WTC11 (cell line): Measurements from ENCODE around the gene SLC25A11. TPM values are rescaled to one million over a fixed set of nuclear protein-coding genes. Genes with fewer than 3 reads are reported as not detected.

Experiments used
- ATAC-seq: fragments of 200-7000 bp; cut with Tn5 transposase; 2 replicates; pipeline ENCODE4 v1.10.0; 2021; ENCODE audit warnings: mild to moderate bottlenecking, moderate library complexity
- CTCF ChIA-PET: fragments of 300-600 bp; sonication (Branson Sonifier 250); formaldehyde crosslinking; loops from one replicate; lab custom pipeline; 2021; ENCODE audit warnings: antibody characterized with exemption; lab: Charles Lee
- POLR2A ChIA-PET: fragments of 350-600 bp; sonication (Branson Sonifier 250); formaldehyde crosslinking; loops from one replicate; lab custom pipeline; 2021; ENCODE audit warnings: antibody characterized with exemption; lab: Charles Lee
- DNase-seq: peaks from one replicate; pipeline ENCODE4 v3.0.0; 2021; ENCODE audit warnings: low spot score
- H3K27ac Mint-ChIP-seq: 2 replicates; pipeline ENCODE4 v1.8.0; 2021; ENCODE audit warnings: mixed read lengths
- H3K27me3 Mint-ChIP-seq: 2 replicates; pipeline ENCODE4 v1.8.0; 2021; ENCODE audit warnings: low read depth, mild to moderate bottlenecking, moderate library complexity, mixed read lengths
- H3K36me3 Mint-ChIP-seq: 2 replicates; pipeline ENCODE4 v1.8.0; 2021; ENCODE audit warnings: mixed read lengths
- H3K4me1 Mint-ChIP-seq: 2 replicates; pipeline ENCODE4 v1.8.0; 2022; ENCODE audit warnings: mixed read lengths
- H3K4me3 Mint-ChIP-seq: 2 replicates; pipeline ENCODE4 v1.8.0; 2021; ENCODE audit warnings: mild to moderate bottlenecking, moderate library complexity, mixed read lengths
- H3K9me3 Mint-ChIP-seq: 2 replicates; pipeline ENCODE4 v1.8.0; 2021; ENCODE audit warnings: mixed read lengths
- ATF2 ChIP-seq: sonication (generic); formaldehyde crosslinking; IDR thresholded peaks from 2 replicates; pipeline ENCODE4 v1.8.1; 2022; ENCODE audit warnings: low read depth, missing genetic modification reagents, borderline replicate concordance
- CREB1 ChIP-seq: sonication (generic); formaldehyde crosslinking; IDR thresholded peaks from 2 replicates; pipeline ENCODE4 v1.8.0; 2023; ENCODE audit warnings: mild to moderate bottlenecking, missing genetic modification reagents
- FOXK1 ChIP-seq: sonication (generic); formaldehyde crosslinking; IDR thresholded peaks from 2 replicates; pipeline ENCODE4 v1.8.0; 2022; ENCODE audit warnings: mild to moderate bottlenecking, moderate library complexity, missing genetic modification reagents
- GABPB1 ChIP-seq: sonication (generic); formaldehyde crosslinking; IDR thresholded peaks from 2 replicates; pipeline ENCODE4 v1.8.1; 2023; ENCODE audit warnings: mild to moderate bottlenecking, missing genetic modification reagents
- IRF1 ChIP-seq: sonication (generic); formaldehyde crosslinking; IDR thresholded peaks from 2 replicates; pipeline ENCODE4 v1.8.0; 2023; ENCODE audit warnings: missing genetic modification reagents
- IRF2 ChIP-seq: sonication (generic); formaldehyde crosslinking; IDR thresholded peaks from 2 replicates; pipeline ENCODE4 v1.8.0; 2022; ENCODE audit warnings: low read depth, missing genetic modification reagents, borderline replicate concordance
- KAT7 ChIP-seq: sonication (generic); formaldehyde crosslinking; IDR thresholded peaks from 2 replicates; pipeline ENCODE4 v1.8.1; 2023; ENCODE audit warnings: missing genetic modification reagents, mild to moderate bottlenecking, borderline replicate concordance
- MXD4 ChIP-seq: fragments of 250-450 bp; sonication (Bioruptor Pico); IDR thresholded peaks from 2 replicates; pipeline ENCODE4 v1.8.0; 2021; ENCODE audit warnings: mild to moderate bottlenecking, moderate library complexity, borderline replicate concordance
- NFYB ChIP-seq: sonication (generic); formaldehyde crosslinking; conservative IDR thresholded peaks from 2 replicates; pipeline ENCODE4 v1.8.0; 2022; ENCODE audit warnings: low read depth, missing genetic modification reagents
- NR2C2 ChIP-seq: sonication (generic); formaldehyde crosslinking; IDR thresholded peaks from 2 replicates; pipeline ENCODE4 v1.8.0; 2022; ENCODE audit warnings: mild to moderate bottlenecking, missing genetic modification reagents
- PREB ChIP-seq: sonication (generic); formaldehyde crosslinking; IDR thresholded peaks from 2 replicates; pipeline ENCODE4 v1.8.1; 2022; ENCODE audit warnings: mild to moderate bottlenecking, missing genetic modification reagents, moderate library complexity, borderline replicate concordance
- TCF7 ChIP-seq: sonication (generic); formaldehyde crosslinking; IDR thresholded peaks from 2 replicates; pipeline ENCODE4 v1.8.0; 2022; ENCODE audit warnings: mild to moderate bottlenecking, low read depth, missing genetic modification reagents, moderate library complexity
- TEAD1 ChIP-seq: sonication (generic); formaldehyde crosslinking; IDR thresholded peaks from 2 replicates; pipeline ENCODE4 v1.8.0; 2022; ENCODE audit warnings: mild to moderate bottlenecking, missing genetic modification reagents
- ZNF263 ChIP-seq: sonication (generic); formaldehyde crosslinking; IDR thresholded peaks from 2 replicates; pipeline ENCODE4 v1.8.1; 2022; ENCODE audit warnings: low read depth, mild to moderate bottlenecking, moderate library complexity, missing genetic modification reagents
- total RNA-seq: library from RNA; stranded (reverse); gene quantifications from 3 replicates; pipeline ENCODE4 v1.2.3, GENCODE V29; 2021
- TF ChIP-seq, protein P1 (sequence below): sonication (generic); formaldehyde crosslinking; IDR thresholded peaks from 2 replicates; pipeline ENCODE4 v1.8.1; 2023; ENCODE audit warnings: mild to moderate bottlenecking, missing genetic modification reagents, moderate library complexity
- TF ChIP-seq, protein P2 (sequence below): sonication (generic); formaldehyde crosslinking; IDR thresholded peaks from 2 replicates; pipeline ENCODE4 v1.8.1; 2023; ENCODE audit warnings: mild to moderate bottlenecking, missing genetic modification reagents, borderline replicate concordance
- TF ChIP-seq, protein P3 (sequence below): sonication (generic); formaldehyde crosslinking; conservative IDR thresholded peaks from 2 replicates; pipeline ENCODE4 v1.8.1; 2022; ENCODE audit warnings: mild to moderate bottlenecking, missing genetic modification reagents
- TF ChIP-seq, protein P4 (sequence below): fragments of 250-450 bp; sonication (Bioruptor Pico); IDR thresholded peaks from 2 replicates; pipeline ENCODE4 v1.9.0; 2021; ENCODE audit warnings: mild to moderate bottlenecking

SLC25A11 gene
- total RNA-seq, 1 experiment from 2014 or later: 73.7 TPM

GRCh38 chr17:4949321-4950074 is 9.7 kb upstream of the SLC25A11 start (continued):
- TF ChIP-seq, protein P1, sequence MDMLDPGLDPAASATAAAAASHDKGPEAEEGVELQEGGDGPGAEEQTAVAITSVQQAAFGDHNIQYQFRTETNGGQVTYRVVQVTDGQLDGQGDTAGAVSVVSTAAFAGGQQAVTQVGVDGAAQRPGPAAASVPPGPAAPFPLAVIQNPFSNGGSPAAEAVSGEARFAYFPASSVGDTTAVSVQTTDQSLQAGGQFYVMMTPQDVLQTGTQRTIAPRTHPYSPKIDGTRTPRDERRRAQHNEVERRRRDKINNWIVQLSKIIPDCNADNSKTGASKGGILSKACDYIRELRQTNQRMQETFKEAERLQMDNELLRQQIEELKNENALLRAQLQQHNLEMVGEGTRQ (CRISPR knock-in tag): peak; percentile 56; the same call in 1 of the 2 replicates
- TF ChIP-seq NFYB: no peak
- TF ChIP-seq IRF1 (CRISPR knock-in tag): 0 out of 2 replicates have a peak, but pooled peaks have one; percentile 27
- 0 out of 2 replicates have a peak, but pooled peaks have one; percentile 21 for TF ChIP-seq FOXK1 (CRISPR knock-in tag)
- 0 out of 2 replicates have a peak, but pooled peaks have one; percentile 30 for TF ChIP-seq TCF7
- 0 out of 2 replicates have a peak, but pooled peaks have one; percentile 55 for TF ChIP-seq KAT7 (CRISPR knock-in tag)

- no peaks in the 10 kb centered on the region for H3K9me3 Mint-ChIP-seq
- peak; percentile 40 for ATAC-seq
- CTCF ChIA-PET: interaction anchor here (0.6 to 5.4 kb wide), 4 partner anchors 9 to 40 kb away, joined by 3 to 27 read pairs (median 10); partner anchors contain the start of genes RNF167 and SLC25A11
These were observed 9.1 kb upstream of the SLC25A11 start for GRCh38 chr17:4948931-4949320.

GRCh38 chr17:4948166-4948930 is 8.5 kb upstream of the SLC25A11 start, which contains the start of gene PFN1:
TSS of gene PFN1 (minus strand) at chr17:4948530. CDS start at chr17:4948394, 136 bp downstream.
- peak; percentile 19 for ATAC-seq
- CTCF ChIA-PET: interaction anchor here (0.5 to 5.4 kb wide), 5 partner anchors 9 to 160 kb away, joined by 3 to 27 read pairs (median 4); partner anchors contain the start of genes RNF167 and SLC25A11
- peak within 1 kb of the TSS; percentile 100 for H3K27ac Mint-ChIP-seq
- peak within 1 kb of the TSS; percentile 91 for H3K4me3 Mint-ChIP-seq
- peak; percentile 85 for DNase-seq
- peaks cover 27% of the 10 kb centered on the region for H3K36me3 Mint-ChIP-seq
- H3K4me1 Mint-ChIP-seq: peaks cover 43% of the 10 kb centered on the region
- H3K9me3 Mint-ChIP-seq: no peaks in the 10 kb centered on the region
- POLR2A ChIA-PET: interaction anchor here (0.8 to 3.5 kb wide), 4 partner anchors 8 to 39 kb away, joined by 3 to 45 read pairs (median 12); partner anchors contain the start of genes RNF167, SLC25A11 and SPAG7
- no peaks in the 10 kb centered on the region for H3K27me3 Mint-ChIP-seq
- TF ChIP-seq, protein P2, sequence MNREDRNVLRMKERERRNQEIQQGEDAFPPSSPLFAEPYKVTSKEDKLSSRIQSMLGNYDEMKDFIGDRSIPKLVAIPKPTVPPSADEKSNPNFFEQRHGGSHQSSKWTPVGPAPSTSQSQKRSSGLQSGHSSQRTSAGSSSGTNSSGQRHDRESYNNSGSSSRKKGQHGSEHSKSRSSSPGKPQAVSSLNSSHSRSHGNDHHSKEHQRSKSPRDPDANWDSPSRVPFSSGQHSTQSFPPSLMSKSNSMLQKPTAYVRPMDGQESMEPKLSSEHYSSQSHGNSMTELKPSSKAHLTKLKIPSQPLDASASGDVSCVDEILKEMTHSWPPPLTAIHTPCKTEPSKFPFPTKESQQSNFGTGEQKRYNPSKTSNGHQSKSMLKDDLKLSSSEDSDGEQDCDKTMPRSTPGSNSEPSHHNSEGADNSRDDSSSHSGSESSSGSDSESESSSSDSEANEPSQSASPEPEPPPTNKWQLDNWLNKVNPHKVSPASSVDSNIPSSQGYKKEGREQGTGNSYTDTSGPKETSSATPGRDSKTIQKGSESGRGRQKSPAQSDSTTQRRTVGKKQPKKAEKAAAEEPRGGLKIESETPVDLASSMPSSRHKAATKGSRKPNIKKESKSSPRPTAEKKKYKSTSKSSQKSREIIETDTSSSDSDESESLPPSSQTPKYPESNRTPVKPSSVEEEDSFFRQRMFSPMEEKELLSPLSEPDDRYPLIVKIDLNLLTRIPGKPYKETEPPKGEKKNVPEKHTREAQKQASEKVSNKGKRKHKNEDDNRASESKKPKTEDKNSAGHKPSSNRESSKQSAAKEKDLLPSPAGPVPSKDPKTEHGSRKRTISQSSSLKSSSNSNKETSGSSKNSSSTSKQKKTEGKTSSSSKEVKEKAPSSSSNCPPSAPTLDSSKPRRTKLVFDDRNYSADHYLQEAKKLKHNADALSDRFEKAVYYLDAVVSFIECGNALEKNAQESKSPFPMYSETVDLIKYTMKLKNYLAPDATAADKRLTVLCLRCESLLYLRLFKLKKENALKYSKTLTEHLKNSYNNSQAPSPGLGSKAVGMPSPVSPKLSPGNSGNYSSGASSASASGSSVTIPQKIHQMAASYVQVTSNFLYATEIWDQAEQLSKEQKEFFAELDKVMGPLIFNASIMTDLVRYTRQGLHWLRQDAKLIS (CRISPR knock-in tag): no peak
- TF ChIP-seq GABPB1 (CRISPR knock-in tag) (peak; percentile 51), MXD4 (no peak), NR2C2 (CRISPR knock-in tag) (peak; percentile 17; the same call in 1 of the 2 replicates), ZNF263 (CRISPR knock-in tag) (no peak), PREB (CRISPR knock-in tag) (0 out of 2 replicates have a peak, but pooled peaks have one; percentile 26), IRF2 (CRISPR knock-in tag) (no peak), CREB1 (CRISPR knock-in tag) (no peak; the same call in 1 of the 2 replicates)
- TF ChIP-seq, protein P3, sequence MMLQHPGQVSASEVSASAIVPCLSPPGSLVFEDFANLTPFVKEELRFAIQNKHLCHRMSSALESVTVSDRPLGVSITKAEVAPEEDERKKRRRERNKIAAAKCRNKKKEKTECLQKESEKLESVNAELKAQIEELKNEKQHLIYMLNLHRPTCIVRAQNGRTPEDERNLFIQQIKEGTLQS (CRISPR knock-in tag): no peak
- TF ChIP-seq, protein P4, sequence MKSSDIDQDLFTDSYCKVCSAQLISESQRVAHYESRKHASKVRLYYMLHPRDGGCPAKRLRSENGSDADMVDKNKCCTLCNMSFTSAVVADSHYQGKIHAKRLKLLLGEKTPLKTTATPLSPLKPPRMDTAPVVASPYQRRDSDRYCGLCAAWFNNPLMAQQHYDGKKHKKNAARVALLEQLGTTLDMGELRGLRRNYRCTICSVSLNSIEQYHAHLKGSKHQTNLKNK (CRISPR knock-in tag): no peak

More at GRCh38 chr17:4948931-4949320, 9.1 kb upstream of the SLC25A11 start:
- Mint-ChIP-seq H3K4me3 (peak overlapping the region; percentile 91), H3K4me1 (peaks cover 47% of the 10 kb centered on the region), H3K36me3 (peaks cover 27% of the 10 kb centered on the region), H3K27ac (peak overlapping the region; percentile 82; the same call in 1 of the 2 replicates), H3K27me3 (no peaks in the 10 kb centered on the region)
- POLR2A ChIA-PET: interaction anchor here (1.0 to 3.5 kb wide), 3 partner anchors 9 to 40 kb away, joined by 6 to 45 read pairs (median 18); partner anchors contain the start of genes RNF167, SLC25A11 and SPAG7
- TF ChIP-seq TEAD1 (CRISPR knock-in tag) (0 out of 2 replicates have a peak, but pooled peaks have one; percentile 7), ATF2 (CRISPR knock-in tag) (no peak)
- peak; percentile 78 for DNase-seq
